HPDE6-E6E7 (cell line): ENCODE data around the gene FAM53B.
"Not testable (repeated sequence)": the region's sequence is repeated elsewhere in the genome, so short reads cannot be mapped to it uniquely, and the experiment has no call there.

Experiments
- DNase-seq: peaks from one replicate; pipeline ENCODE4 v3.0.0; 2011; ENCODE audit warnings: missing footprints; ENCODE audit errors: extremely low spot score

FAM53B gene, protein sequence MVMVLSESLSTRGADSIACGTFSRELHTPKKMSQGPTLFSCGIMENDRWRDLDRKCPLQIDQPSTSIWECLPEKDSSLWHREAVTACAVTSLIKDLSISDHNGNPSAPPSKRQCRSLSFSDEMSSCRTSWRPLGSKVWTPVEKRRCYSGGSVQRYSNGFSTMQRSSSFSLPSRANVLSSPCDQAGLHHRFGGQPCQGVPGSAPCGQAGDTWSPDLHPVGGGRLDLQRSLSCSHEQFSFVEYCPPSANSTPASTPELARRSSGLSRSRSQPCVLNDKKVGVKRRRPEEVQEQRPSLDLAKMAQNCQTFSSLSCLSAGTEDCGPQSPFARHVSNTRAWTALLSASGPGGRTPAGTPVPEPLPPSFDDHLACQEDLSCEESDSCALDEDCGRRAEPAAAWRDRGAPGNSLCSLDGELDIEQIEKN

DNA sequence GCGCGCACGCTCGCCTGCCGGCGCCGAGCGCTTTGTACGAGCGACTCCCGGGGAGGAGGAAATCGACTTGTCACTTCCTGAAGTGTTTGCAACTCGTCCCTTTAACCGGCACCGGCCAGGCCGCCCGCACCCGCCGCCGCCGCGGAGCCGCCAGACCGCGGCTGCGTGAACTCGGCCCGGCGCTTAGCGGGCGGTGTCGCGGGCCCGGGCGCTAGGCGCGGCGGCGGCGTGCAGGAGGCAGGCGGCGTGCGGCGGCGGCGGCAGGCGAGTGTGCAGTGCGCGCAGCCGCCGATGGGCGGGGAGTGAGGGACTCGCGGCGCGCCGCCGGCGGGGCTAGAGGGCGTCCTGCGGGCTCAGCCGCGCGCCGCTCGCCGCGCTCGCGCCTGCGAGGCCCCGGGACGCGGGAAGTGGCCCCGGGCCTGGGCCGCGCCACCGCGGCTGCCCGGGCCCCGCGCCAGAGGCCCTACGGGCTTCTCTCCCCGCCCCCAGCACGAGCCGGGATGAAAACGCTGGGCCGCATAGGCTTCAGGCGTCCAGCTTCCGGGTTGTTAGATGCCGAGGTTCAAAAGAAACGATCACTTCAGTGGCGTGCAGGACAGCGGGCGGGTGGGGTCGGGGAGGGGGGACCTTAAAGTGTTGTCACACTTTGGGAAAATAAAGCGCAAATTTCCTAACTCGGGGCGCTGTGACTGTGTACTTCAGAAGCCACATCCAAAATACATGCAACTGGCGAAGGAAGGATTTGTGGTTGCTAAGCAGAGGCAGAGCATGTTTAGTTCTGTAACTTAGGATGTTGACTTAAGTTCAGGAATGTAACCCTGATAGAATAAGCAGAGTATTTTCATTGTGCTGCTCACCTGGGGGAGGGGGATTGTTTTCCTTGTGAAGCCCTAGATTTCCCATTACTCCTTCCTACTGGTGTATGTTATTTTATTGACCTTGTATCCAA is at the start of gene FAM53B:
TSS of gene FAM53B (minus strand) at position 277 of the 949 bp plus-strand sequence. CDS start 37,665 bp downstream, outside the sequence.
- peak; percentile 56 for DNase-seq

DNA sequence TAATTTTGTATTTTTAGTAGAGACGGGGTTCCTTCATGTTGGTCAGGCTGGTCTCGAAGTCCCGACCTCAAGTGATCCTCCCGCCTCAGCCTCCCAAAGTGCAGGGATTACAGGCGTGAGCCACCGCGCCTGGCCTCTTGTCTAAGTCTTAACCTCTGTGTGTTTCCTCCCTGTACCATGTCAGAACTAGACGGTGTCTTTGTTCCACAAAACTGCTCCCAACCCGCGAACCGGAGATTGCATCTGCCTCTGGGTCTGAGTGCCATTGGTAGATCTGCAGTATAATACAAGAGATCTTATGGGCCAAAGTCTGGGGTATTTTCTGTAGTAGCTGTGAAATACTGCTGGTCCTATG is 48.8 kb upstream of the FAM53B start:
- DNase-seq: no peak

DNA sequence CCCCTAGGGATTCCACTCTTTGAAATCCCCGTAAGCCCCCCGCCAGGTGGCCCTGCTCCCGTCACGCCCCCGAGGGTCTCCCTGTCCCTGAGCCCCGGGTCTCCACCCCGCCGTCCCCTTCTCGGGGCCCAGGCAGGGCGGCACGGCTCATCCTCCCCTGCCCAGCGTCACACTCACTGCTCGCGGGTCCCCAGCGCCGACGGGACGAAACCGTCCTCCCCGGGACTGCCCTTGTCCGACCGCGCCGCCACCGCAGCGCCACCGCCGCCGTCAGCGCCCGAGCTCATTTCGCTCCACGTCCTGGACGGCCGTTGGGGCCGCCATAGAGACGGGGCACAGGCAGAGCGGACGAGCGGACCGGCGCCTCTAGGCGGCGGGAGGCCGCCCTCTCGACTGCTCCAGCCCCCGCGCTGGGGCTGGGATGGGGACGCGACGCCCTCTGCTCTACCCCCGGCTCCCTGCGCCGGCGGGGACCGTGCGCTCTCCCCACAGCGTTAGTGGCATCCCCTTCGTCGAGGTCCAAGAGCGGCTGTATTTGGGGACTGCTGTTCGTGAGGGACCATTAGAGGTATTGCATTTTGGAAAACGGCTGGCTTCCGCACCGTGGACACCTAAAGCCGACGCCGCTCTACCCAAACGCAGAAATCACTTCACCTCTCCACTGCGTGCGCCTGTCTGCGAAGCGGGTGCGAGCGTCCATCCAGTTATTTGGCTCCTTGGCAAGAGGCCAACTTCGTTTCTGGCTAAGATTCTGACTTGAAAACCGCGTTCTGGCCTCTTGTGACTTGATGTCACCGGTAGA is 47.6 kb upstream of the FAM53B start, which contains the start of gene EEF1AKMT2:
TSS of gene EEF1AKMT2 (minus strand) at position 341 of the 802 bp plus-strand sequence. CDS start at position 287, 54 bp downstream.
- peak; percentile 93 for DNase-seq

DNA sequence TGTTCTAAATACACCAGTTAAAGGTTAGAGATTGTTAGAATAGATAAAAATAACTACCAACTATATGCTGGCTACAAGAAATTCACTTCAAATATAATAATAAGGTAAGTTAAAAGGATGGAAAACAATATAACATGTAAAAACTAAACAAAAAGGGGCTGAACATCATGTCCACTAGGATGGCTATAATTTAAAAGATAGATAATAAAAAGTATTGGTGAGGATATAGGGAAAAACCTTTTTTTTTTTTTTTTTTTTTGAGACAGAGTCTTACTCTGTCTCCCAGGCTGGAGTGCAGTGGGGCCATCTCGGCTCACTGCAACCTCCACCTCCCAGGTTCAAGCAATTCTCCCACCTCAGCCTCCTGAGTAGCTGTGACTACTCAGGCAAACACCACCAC is 38.7 kb upstream of the FAM53B start:
- not testable (repeated sequence) for DNase-seq

DNA sequence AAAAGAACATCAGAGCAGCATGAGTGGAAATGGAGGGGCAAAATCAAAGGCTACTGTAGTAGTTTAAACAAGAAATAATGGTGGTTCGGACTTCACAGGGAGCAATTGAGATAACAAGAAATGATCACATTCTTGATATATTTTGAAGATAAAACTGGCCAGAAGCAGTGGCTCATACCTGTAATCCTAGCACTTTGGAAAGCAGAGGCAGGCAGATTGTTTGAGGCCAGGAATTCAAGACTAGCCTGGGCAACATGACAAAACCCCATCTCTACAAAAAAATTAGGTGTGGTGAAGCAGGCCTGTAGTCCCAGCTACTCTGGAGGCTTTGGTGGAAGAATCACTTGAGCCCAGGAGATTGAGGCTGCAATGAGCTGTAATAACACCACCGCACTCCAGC is 24.6 kb upstream of the FAM53B start:
- no peak for DNase-seq

DNA sequence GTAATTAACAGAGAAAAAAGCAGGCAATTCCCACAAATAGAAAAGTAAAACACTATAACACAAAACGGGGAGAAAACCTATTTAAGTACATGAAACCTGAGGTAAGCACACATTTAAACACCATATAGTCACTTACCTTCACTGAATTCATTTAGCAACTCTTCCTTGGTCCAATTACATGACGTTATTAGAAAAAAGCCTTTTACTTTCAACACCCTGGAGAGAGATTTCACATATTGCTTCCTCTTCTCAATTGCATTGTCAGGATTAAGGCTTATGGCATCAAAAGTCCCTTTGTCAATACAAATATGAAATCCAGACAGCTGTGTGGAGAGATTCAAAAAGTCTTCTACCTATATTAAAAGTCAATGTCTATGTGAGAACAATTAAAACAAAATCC is 21.1 kb upstream of the FAM53B start:
- no peak for DNase-seq

DNA sequence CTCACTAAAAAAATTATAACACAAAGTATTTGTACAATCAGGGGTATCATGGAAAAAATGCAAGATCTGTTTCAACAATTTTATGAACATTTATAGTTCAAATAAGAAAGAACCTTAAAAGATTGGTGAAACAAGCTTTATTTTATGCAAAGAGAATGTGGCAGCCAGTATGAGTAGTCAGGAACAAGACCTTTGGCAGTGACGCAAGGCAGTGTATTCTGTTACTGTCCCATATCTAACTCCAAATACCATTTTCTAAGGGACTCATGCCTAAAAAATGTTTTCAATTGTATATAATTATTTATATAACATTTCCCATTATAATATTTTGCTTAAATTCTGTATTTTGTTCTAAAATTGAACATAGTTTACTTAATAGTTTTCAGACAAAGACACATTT is 19.1 kb upstream of the FAM53B start:
- DNase-seq: no peak

DNA sequence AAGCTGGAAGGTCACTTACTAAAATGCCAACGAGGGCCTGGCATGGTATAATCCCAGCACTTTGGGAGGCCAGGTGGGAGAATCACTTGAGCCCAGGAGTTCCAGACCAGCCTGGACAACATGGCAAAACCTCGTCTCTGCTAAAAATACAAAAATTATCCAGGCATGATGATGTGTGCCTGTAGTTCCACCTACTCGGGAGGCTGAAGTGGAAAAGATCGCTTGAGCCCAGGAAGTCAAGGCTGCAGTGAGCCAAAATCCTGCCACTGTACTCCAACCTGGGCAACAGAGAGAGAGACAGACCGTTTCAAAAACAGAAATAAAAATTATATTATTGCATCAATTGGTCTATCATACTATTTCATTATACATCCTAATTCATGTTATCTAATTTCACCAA is 18.1 kb upstream of the FAM53B start:
- DNase-seq: no peak

DNA sequence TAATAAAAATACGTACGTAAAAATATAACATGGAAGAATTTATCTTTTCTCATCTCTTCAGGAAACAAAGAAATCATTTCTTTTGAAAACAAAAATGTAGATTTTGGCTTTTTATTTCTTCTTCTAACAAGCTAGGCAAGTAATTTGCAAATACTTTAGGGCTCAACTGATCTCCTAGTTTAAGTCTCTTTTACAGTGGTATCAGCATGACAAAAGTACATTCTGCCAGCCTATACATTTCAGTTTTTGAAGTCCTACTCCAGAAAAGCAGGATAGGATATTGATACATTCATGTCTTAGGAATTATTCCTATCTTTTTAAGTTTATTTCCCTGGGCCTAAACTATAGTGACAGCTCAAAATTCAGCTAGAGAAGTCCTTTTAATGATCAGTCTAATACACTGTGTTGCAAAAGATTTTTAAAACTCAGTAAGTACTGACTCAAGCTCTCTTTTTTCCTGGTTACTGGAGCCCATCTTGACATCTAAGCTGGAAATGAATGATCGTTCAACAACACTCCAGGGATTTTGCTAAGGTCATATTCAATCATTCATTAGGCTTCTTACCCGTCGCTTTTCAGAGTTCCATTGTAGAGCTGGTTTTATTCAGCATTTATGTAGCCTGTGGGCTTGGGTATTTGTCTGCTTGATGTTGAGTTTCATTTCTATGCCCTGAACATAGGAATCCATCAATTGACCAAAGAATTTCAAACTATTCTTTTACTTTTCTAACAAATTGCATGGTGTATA is 12.2 kb upstream of the FAM53B start:
- DNase-seq: no peak

DNA sequence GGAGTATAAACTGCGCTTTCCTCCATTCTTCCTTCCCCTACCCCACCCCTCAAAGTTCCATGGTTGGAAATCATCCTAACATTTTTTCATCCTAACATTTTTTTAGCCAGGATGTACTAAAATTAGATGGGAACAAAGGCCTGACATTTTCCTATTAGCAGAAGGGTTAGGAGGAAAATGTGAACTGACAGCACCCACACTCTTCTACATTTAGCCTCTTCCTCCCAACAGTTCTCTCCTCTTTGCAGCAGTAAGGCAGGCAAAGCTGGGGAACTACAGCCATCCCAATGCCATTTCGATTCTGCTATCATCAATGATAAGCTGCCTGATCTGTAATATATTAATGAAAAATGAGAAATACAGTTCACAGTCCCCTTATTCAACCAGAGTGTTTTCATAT is 11.4 kb upstream of the FAM53B start:
- DNase-seq: no peak

DNA sequence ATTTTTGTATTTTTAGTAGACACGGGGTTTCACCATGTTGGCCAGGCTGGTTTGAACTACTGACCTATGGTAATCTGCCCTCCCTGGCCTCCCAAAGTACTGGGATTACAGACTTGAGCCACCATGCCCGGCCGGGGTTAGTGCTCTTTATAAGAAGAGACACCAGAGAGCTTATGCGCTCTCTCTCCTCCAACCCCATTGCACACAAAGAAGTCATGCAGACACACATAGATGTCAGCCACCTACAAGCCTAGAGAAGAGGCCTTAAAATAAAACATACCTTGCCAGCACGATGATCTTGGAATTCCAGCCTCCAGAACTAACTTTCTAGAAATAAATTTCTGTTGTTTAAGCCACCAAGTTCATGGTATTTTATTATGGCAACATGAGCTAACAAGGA is 10.0 kb upstream of the FAM53B start:
- no peak for DNase-seq

DNA sequence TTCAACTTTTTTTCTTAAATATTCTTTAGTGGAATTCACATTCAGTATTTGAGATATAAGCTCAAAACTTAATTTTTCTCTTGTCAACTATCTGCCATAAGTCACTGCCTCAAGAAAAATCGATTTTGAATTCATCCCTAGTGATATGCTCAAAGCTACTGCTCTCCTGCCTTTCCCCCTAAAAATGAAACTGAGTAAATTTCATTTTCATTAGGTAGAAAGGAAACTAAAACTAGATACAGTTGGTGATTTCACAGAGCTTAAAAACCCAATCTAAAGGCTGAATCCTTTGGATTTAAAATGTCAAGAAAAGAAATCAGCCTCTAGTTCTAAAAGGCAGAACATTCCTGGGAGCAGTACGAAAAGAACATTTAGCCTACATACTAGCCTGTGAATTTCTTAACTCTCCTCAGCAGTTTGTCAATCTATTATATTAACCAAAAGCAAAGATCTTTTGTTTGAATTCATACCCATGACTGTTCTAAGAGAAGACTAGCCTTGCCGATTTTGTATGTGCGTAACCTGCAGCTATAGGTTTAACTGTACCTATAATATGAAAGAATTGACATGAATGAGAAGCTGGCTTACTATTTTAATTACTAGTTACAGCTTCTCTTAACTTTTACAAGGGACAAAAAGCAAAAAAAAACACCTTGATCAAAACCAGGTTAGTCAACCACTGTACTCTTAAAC is 4.9 kb upstream of the FAM53B start:
- DNase-seq: no peak

DNA sequence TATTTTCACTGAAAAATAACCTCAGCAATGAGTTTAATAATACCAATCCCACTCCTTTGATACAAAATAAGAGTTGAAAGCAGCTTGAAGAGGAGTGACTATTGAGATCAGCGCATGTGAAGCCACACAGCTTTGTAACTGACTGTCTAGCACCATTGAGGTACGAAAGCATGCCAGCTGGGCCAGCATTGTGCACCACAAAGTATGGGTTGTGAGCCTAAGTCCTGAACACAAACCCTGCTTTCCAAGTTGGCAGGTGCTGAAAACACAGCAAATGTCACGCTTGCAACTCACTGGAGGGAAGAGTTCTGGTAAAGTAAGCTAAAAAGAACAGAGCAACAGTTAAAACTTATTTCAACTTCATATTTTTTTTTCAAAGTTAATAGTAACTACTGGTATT is 4.0 kb upstream of the FAM53B start:
- DNase-seq: no peak

DNA sequence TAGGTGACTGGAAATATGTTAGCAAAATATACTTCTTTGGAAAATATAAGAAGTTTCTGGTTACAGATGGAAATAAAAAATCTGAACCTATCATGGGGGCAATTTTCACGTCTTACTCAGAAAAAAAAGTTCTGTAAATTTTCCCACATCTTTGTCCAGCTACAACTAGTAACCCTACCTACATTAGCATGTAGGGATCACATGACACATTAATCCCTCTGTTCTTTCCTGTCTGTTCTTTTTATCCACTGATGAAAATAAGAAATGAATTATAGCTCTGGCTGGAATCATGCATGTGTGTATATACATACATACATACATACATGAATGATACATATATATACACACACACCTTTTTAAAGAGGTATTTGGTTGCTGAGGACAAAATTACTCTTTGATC is 3.6 kb upstream of the FAM53B start:
- no peak for DNase-seq

DNA sequence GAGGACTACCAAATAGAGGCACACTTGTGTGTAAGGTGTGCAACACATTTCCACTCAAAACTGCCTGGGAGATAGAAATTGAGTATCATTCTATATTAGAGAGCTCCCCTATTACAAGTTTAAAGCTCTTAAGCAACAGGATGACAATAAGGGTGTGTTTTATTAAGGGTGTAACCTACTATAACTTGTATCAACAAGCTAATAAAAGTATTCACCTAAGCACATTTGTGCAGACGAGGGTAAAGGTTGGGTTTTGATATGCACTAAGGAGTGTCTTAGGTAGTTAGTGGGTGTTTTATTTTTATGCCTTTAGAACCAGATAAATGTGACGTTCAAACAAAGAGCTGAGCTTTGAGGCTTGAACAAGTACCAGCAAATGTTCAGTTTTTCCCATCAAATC is 2.8 kb upstream of the FAM53B start:
- no peak for DNase-seq

DNA sequence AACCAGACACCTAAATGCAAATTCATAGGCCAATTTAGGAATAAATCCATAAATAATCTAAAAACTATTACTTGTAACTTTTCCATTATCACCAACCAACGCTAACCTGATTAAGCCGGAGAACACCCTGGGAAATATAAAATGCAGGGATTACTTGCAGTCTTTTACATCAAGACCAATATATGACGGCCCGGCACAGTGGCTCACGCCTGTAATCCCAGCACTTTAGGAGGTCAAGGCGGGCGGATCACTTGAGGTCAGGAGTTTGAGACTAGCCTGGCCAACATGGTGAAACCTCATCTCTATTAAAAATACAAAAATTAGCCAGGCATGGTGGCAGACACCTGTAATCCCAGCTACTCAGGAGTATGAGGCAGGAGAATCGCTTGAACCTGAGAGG is 2.3 kb upstream of the FAM53B start:
- not testable (repeated sequence) for DNase-seq

DNA sequence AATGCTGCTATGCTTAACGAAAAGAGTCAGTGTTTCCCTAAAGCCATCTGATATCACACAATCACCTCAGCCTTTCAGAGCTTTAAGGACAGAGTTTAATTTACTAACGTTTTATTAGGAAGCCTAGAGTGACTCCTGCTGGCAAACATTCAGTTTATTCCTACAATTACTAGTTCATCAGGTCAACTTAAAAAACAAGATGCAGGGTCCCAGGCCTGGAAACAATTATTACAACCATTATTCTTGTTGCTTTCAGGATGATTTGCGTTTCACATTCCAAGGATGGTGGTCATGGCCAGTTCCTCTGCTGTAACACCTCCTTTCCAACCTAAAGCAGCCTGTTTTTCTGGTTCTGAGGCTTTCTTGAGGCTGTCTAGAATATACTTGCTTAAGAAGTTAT is 1.5 kb upstream of the FAM53B start:
- no peak for DNase-seq

DNA sequence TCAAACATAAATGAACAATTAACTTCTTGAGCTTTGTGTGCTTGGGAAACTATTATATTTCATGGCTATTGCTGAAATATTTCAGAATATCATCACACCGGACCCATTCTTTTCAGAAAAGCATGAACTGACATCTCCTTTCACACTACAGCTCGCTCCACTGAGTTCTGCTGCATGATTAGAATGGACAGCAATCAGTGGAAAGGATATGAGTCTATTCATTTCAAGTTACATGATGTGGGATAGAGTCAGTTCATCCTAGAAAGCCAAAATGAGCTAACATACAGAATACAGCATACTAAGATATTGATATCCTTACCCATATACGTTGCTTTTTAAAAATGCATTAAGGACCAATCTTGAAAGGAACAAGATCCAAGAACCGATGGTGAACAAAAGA is 1.1 kb upstream of the FAM53B start:
- DNase-seq: no peak

DNA sequence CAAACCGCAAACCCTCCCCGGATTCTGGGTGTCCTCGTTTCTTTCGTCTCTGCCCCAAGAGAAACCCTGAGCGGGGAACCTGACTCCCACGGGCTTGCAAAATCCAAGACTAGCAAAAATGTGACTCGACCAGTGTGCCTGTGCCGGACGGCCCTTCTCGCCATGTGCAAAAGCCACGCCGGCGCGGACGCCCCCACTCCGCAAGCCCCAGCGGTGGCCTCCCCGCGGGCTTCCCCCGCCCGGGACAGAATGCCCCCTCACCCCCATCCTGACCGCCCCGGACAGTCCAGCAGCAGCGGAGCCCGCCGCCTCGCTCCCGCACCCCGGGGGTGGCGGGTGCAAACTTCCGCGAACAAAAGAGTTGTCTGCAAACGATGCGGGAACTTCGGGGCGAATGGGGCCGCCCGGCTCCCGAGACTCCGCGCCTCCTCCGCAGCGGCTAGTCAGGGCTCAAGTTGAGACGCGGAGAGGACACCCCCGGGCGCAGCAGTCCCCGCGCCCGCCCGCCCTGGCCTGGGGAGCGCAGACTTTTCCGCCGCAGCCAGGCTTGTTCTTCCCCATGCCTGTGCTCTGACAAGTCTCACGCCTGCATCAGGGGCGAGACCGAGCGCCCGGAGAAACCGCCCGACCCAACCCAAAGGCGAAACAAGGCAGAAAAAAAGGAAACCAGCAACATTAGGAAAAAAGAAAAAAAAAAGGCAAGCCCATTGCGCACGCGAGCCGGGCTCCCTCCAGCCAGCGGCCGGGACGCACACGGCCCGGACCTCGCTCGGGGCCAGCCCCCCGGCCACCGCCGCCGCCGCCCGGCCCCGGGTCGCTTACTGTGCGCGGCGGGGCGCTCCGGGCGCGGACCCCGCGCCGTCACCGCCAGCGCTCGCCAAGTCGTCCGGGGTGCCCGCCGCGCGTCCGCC is 732 bp downstream of the FAM53B start:
- DNase-seq: no peak
